ENCODE results near the gene KCTD10. TPM values are rescaled to one million over a fixed set of nuclear protein-coding genes. Genes with fewer than 3 reads are reported as not detected.

The KCTD10 gene
- total and polyA plus RNA-seq, 10 of the 15 experiments (the other 5 are each of a cell fraction or from before 2014, with no cell fraction given) = 5.6 to 52.0 (median 34.2) TPM

- TF ChIP-seq MLLT1 (IDR thresholded peaks at IDR 0.05) (no peak), ZBTB11 (CRISPR knock-in tag; IDR thresholded peaks at IDR 0.05) (no peak), ASH2L (IDR thresholded peaks at IDR 0.05; ENCODE audit: borderline replicate concordance, low read depth) (no peak), PAX5 (IDR thresholded peaks at IDR 0.05; ENCODE audit: borderline replicate concordance, low read depth, low read length) (no peak), CBX5 (IDR thresholded peaks at IDR 0.05; ENCODE audit: low read depth) (no peak), CTCF (IDR thresholded peaks at IDR 0.05 in 2 of 3, conservative IDR thresholded peaks at IDR 0.05 in 1 of 3; ENCODE audit: control insufficient read depth in 2 of 3, extremely low read depth in 1 of 3, insufficient read depth in 1 of 3, low read depth in 3 of 3, low read length in 3 of 3) (no peak)
These were observed 12.2 kb upstream of the KCTD10 start (continued) for GRCh38 chr12:109489016-109489954.
